Ammon's horn (tissue), 1 donor: ENCODE results near the gene GAGE12G.
"Not testable (repeated sequence)": the region's sequence is repeated elsewhere in the genome, so short reads cannot be mapped to it uniquely, and the experiment has no call there.

Experiments used
- DNase-seq: peaks from one replicate; pipeline ENCODE4 v3.0.0-alpha.2; 2016; ENCODE audit warnings: low spot score

The GAGE12G gene

GRCh38 chrX:49570100-49570499 lies at the start of gene GAGE12G:
GAGE12G (plus strand) TSS chrX:49570400; CDS start chrX:49571555, 1,155 bp downstream.
- DNase-seq: not testable (repeated sequence)

GRCh38 chrX:49531877-49532276 lies 38.3 kb upstream of the GAGE12G start, which contains the start of gene GAGE12C:
GAGE12C (plus strand) TSS chrX:49532177; CDS start chrX:49533332, 1,155 bp downstream.
- DNase-seq: not testable (repeated sequence)

GRCh38 chrX:49541433-49541832 lies 28.8 kb upstream of the GAGE12G start, which contains the start of gene GAGE12D:
GAGE12D (plus strand) TSS chrX:49541733; CDS start chrX:49542888, 1,155 bp downstream.
- not testable (repeated sequence) for DNase-seq

GRCh38 chrX:49550989-49551388 lies 19.2 kb upstream of the GAGE12G start, which contains the start of gene GAGE12E:
GAGE12E (plus strand) TSS chrX:49551289; CDS start chrX:49552444, 1,155 bp downstream.
- DNase-seq: not testable (repeated sequence)

- not testable (repeated sequence) for DNase-seq
These were observed 9.7 kb upstream of the GAGE12G start, which contains the start of gene GAGE12F for GRCh38 chrX:49560542-49560941. GAGE12F (plus strand) TSS chrX:49560842; CDS start chrX:49561997, 1,155 bp downstream.

GRCh38 chrX:49568728-49569127 lies 1.5 kb upstream of the GAGE12G start:
- DNase-seq: not testable (repeated sequence)

- not testable (repeated sequence) for DNase-seq
These were observed 1.0 kb upstream of the GAGE12G start for GRCh38 chrX:49569152-49569551.

- DNase-seq: not testable (repeated sequence)
These were observed 9.4 kb downstream of the GAGE12G start, which contains the start of gene GAGE12H for GRCh38 chrX:49579649-49580048. GAGE12H (plus strand) TSS chrX:49579949; CDS start chrX:49581104, 1,155 bp downstream.

- not testable (repeated sequence) for DNase-seq
These were observed 19.0 kb downstream of the GAGE12G start, which contains the start of gene GAGE2A for GRCh38 chrX:49589196-49589595. GAGE2A (plus strand) TSS chrX:49589496; CDS start chrX:49590651, 1,155 bp downstream.

GRCh38 chrX:49589769-49590478 lies 19.7 kb downstream of the GAGE12G start:
- not testable (repeated sequence) for DNase-seq

- DNase-seq: not testable (repeated sequence)
These were observed 20.3 kb downstream of the GAGE12G start for GRCh38 chrX:49590488-49590887.

- DNase-seq: not testable (repeated sequence)
These were observed 28.5 kb downstream of the GAGE12G start, which contains the start of gene GAGE1 for GRCh38 chrX:49598720-49599119. GAGE1 (plus strand) TSS chrX:49599020; CDS start chrX:49600175, 1,155 bp downstream.

GRCh38 chrX:49610718-49611310 lies 40.6 kb downstream of the GAGE12G start:
- DNase-seq: no peak

GRCh38 chrX:49618574-49618973 lies 48.4 kb downstream of the GAGE12G start:
- no peak for DNase-seq
